ENCODE measurements around the gene TRIM31.

- TF ChIP-seq REST (tag by site-specific recombination; IDR thresholded peaks at IDR 0.05) (no peak), ZNF704 (tag by site-specific recombination; IDR thresholded peaks at IDR 0.05) (no peak), ZNF239 (tag by site-specific recombination; IDR thresholded peaks at IDR 0.05) (no peak)
Observed at GRCh38 chr6:30055513-30055912, 57.4 kb downstream of the TRIM31 start.
